WI38 (cell line): ENCODE data around the gene EPB41L2.

ENCODE experiments used
- H3K4me3 ChIP-seq: 2 replicates; pipeline ENCODE4 v1.5.1; 2011; ENCODE audit warnings: low read depth, mild to moderate bottlenecking, control low read depth, low read length
- CTCF ChIP-seq: IDR thresholded peaks from 2 replicates; pipeline ENCODE4 v1.5.1; 2012; ENCODE audit warnings: low read depth, mild to moderate bottlenecking, control low read depth, low read length

The EPB41L2 gene

GRCh38 chr6:130985115-130985514 lies 77.9 kb downstream of the EPB41L2 start:
- no peak for TF ChIP-seq CTCF
- H3K4me3 ChIP-seq, result no peak overlapping the region

GRCh38 chr6:130982941-130983456 lies 80.0 kb downstream of the EPB41L2 start:
- no peak for TF ChIP-seq CTCF
- H3K4me3 ChIP-seq, result no peak overlapping the region

- no peak for TF ChIP-seq CTCF
These were observed 80.9 kb downstream of the EPB41L2 start for GRCh38 chr6:130982135-130982534.

GRCh38 chr6:130981409-130981808 lies 81.6 kb downstream of the EPB41L2 start:
- TF ChIP-seq CTCF, result no peak

More at GRCh38 chr6:130982135-130982534, 80.9 kb downstream of the EPB41L2 start:
- H3K4me3 ChIP-seq, result no peak overlapping the region

GRCh38 chr6:130980310-130981032 lies 82.6 kb downstream of the EPB41L2 start:
- no peak for TF ChIP-seq CTCF
- H3K4me3 ChIP-seq, result no peak overlapping the region

More at GRCh38 chr6:130981409-130981808, 81.6 kb downstream of the EPB41L2 start:
- H3K4me3 ChIP-seq, result no peak overlapping the region

- TF ChIP-seq CTCF, result no peak
These were observed 84.2 kb downstream of the EPB41L2 start for GRCh38 chr6:130978660-130979396.

GRCh38 chr6:130978180-130978579 lies 84.9 kb downstream of the EPB41L2 start:
- no peak for TF ChIP-seq CTCF
- no peak overlapping the region for H3K4me3 ChIP-seq

More at GRCh38 chr6:130978660-130979396, 84.2 kb downstream of the EPB41L2 start:
- H3K4me3 ChIP-seq, result no peak overlapping the region
